Erythroblast (primary cell): Measurements from ENCODE around the gene BABAM2.

Source experiments
- GATA1 ChIP-seq: IDR thresholded peaks from 2 replicates; pipeline ENCODE4 v1.6.1; 2011; ENCODE audit warnings: low read depth, mild to moderate bottlenecking, control low read depth, low read length, moderate library complexity
- POLR2A ChIP-seq: IDR thresholded peaks from 2 replicates; pipeline ENCODE4 v1.6.1; 2011; ENCODE audit warnings: mild to moderate bottlenecking, low read length

GRCh38 chr2:28182348-28182747, 291.8 kb downstream of the BABAM2 start:
- TF ChIP-seq POLR2A, result no peak
- TF ChIP-seq GATA1, result no peak
